ENCODE measurements around the gene SH3BP5L.
"Not testable (repeated sequence)": the region's sequence is repeated elsewhere in the genome, so short reads cannot be mapped to it uniquely, and the experiment has no call there.

SH3BP5L gene

DNA sequence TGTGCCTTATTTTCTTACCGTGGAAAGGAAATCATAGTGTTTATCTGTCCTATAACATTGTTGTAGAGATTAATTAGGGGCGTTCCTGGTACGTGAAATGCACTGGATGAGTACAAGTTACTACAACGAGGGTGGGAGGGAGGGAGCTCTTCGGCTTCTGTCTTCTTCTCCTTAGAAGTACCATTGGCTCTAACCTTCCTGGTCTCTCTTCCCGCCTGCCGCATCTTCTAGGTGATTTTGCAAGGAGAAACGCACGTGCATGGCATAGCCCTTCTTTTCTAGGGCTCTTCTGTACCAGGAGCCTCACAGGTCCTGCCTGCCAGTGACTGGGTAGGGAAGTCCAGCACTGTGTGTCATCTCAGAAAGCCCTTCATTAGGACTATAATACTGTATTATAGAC is 16.8 kb downstream of the SH3BP5L start:
- no peak for DNase-seq

DNA sequence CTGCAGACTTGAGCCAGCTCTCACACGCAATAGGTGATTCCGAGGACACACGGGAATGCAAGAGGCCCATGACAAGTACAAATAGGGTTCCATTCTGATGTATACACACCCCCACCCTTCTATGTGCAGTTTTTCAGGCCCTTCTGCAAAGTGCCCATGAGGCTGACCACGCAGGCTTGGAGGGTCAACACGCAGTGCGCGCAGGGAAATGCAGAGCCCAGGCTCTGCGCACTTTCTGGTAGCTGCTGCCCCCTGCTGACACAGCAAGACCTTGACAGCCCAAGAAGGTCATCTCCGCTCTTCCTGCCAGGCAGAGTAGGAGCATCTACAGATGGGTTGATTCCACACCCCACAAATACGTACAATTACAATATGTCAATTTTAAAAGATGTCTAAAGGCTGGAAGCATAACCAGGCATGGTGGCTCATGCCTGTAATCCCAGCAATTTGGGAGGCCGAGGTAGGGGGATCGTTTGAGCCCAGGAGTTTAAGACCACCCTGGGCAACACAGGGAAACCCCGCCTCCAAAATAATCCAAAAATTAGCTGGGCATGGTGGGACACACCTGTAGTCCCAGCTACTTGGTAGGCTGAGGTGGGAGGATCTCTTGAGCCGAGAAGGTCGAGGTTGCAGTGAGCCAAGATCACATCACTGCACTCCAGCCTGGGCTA is 18.5 kb downstream of the SH3BP5L start:
- DNase-seq, result peak; percentile 39

DNA sequence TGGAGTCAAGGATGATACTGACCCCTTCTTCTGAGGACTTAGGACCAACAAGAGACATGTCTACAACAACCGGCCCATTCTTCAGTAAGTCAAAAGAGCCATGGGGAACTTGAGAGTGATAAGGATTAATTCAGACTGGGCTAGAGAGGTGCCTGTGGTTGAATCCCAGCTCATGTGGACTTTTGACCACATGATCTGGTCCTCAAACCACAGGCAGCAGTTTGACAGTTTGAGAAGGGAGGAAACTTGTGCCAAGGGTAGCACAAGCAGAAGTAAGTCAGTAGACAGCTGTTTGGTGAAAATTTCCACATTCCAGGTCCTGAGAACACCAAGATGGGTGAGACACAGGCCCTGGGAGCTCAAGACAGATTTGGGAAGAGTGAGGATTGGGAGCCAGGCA is 19.8 kb downstream of the SH3BP5L start:
- no peak for DNase-seq

DNA sequence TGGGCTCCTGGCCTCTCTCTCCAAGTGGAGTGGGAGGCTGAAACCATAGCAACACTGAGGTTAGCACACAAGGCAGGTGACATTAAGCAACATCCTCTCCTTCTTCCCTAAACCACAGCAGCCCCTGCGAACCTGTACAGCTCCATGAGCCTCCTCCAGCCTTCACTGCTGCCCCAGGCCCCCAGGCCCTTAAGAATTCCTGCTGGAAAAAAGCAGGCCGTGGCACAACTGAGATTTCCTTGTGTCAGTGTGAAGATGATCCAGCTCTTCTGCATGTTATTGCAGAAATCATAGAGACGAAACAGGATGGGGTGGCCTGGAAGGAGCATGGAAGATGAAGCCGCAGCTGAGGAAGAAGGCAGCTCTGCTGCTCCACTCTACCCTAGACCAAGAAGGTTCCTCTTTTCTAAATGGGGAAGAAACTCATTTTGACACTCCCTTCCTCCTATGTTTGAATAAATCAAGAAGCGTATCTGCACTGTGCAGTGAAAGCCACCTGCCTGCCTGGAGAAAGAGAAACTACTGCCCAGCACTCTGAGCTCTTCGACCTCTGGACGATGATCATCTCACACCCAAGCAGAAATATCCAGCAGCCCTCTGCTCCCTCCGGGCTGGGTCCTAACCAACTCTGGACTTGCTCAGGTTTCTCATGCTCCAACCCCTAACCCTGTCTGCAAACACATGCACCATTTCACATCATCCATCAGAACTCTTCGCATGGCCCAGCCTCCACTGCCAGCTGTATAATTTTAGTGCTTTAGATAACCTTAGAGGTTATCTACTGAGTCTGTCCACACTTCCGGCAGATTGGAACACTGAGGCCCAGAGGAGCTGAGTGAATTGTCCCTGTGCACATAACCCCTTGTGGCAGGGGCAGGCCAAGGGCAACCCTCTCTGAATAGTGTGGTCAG is 20.7 kb downstream of the SH3BP5L start:
- no peak for DNase-seq

DNA sequence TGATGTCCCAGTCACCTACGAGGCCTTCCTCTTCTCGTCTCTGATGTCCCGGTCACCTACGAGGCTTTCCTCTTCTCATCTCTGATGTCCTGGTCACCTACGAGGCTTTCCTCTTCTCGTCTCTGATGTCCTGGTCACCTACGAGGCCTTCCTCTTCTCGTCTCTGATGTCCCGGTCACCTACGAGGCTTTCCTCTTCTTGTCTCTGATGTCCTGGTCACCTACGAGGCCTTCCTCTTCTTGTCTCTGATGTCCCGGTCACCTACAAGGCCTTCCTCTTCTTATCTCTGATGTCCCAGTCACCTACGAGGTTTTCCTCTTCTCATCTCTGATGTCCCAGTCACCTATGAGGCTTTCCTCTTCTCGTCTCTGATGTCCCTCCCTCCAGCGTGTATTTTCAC is 22.2 kb downstream of the SH3BP5L start:
- DNase-seq, result not testable (repeated sequence)

DNA sequence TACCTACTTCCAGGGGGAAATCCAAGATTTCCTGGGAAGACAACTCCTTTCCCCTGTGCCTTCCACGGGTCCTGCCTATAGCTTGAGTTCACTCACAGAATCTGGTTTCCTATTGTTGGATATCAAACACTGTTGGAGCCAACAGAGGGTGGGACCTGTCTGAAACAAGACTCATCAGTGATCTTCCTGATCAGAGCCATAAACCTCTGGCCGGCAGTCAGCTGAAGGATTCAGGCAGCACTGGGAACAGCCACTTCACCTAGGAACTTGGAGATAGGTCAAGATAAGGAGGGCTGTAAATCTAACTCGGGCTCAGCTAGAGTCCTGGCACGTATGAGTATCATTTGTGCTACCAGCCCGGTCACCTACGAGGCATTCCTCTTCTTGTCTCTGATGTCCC is 23.3 kb downstream of the SH3BP5L start:
- DNase-seq, result no peak

DNA sequence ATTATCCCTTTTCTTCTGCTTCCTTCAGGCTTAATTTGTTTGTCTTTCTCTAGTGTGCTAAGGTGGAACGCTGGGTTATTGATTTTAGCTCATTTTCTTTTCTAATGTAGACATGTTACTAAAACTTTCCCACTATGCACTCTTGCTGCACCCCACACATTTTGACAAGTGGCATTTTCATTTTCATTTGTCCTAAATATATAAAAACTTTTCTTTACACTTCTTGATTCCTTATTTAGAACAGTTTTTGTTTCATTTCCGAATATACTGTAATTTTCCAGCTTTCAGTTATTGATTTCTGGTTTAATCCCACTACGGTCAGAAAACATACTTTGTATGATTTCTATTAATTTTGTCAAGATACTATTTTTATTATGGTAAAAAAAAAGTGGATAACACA is 25.3 kb downstream of the SH3BP5L start:
- DNase-seq, result no peak

DNA sequence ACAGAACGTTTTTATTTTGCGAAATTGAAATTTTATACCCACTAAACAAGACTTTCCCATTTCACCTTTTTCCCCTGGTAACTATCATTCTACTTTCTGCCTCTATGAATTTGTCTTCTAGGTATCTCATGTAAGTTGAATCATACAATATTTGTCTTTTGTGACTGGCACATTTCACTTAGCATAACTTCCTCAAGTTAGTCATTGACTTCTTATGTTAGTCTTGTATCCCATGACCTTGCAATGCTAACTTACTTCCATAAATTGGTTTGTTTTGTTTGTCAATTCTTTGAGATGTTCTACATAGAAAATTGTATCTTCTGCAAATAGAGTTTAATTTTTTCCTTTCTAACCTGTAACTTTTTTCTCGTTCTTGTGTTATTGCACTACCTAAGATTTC is 26.9 kb downstream of the SH3BP5L start:
- no peak for DNase-seq

DNA sequence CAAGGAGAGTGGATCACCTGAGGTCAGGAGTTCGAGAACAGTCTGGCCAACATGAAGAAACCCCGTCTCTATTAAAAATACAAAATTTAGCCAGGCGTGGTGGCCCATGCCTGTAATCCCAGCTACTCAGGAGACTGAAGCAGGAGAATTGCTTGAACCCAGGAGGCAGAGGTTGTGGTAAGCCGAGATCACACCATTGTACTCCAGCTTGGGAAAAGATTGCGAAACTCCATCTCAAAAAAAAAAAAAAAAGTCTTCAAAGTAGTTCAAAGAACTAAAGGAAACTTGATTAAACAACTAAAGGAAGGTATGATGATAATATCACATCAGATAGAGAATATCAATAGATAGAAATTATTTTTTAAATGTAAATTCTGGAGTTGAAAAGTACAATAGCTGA is 31.1 kb downstream of the SH3BP5L start:
- DNase-seq, result not testable (repeated sequence)

DNA sequence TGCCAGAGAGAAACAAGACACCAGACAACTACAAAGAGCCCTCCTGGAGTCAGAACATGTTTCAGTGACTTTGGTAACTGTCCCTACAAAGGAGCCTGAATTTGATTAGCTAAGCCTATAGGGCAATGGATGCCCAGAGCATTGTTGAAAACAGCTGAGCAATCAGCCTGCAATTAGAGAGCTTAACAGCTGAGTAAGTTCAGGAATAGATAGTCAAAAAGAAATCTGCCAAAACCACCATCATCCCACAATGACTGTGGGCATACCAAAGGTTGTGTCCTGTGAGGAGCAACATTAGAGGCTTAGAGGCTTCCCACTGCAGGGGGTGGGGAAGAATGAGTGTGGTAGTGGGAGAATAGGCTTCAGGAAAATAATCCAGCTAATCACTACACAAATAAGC is 32.1 kb downstream of the SH3BP5L start:
- no peak for DNase-seq

DNA sequence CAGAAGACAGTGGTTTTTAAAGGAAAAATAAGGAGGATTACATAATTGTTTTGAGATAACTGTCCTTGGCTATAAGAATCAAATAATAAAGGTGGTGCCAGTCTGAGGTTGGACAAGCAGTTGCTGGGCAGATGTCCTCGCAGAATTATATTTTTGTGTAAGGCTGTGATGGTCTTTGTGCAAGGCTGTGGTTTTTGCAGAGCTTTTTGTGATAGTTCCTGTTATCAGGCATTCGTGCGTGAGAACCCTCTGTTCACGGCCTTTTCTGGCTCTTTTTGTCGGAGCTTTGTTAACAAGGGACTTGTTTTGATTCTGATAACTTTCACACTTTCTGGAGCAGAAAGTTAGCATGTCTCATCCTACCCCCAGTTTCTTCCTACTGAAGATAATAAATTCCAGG is 33.4 kb downstream of the SH3BP5L start:
- DNase-seq, result no peak

DNA sequence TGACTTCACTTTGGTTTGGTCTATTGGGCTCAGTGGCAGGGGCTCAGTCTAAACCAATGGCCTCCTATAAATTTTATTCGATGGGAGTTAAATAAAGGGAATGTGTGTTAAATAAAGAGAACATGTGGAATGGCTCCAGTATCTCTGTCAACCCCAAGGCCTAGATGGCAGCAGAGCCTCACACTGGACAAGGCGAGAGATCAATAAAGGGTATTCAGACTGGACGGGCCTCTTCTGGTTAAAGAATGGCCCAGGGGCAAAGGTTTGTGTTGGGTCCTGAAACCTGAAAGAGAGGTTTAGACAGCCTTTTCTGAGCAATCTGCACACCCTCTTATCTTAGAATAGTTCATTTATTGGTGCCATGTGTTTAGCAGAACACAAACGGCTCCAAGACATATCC is 34.7 kb downstream of the SH3BP5L start:
- no peak for DNase-seq

DNA sequence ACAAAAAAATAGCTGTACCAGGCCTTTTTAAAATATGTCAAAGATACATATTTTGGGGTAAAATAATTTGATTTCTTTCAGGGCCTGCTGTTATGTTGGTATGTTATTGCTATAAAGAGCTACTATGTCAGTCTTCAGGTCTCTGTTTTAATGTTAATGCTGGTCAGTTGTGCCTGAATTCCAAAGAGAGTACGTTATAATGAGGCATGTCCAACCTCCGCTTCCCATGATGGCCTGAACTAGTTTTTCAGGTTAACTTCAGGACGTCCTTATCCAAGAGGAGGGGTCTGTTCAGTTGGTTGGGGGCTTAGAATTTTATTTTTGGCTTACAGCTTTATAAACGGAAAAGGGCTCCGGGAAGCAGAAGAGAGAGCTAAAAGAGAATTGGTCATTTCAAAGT is 35.3 kb downstream of the SH3BP5L start:
- DNase-seq, result no peak

DNA sequence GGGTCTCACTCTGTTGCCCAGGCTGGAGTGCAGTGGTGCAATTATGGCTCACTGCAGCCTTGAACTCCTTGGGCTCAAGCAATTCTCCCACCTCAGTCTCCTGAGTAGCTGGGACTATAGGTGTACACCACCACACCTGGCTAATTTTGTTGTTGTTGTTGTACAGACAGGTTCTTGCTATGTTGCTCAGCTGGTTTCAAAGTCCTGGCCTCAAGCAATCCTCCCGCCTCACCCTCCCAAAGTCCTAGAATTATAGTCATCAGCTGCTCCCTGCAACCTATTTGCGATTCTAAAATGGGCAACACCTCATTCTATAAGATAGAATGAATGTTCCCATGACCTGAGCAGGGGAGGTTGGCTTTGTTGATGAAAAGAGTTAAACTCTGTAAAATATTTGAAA is 36.4 kb downstream of the SH3BP5L start:
- DNase-seq, result not testable (repeated sequence)

DNA sequence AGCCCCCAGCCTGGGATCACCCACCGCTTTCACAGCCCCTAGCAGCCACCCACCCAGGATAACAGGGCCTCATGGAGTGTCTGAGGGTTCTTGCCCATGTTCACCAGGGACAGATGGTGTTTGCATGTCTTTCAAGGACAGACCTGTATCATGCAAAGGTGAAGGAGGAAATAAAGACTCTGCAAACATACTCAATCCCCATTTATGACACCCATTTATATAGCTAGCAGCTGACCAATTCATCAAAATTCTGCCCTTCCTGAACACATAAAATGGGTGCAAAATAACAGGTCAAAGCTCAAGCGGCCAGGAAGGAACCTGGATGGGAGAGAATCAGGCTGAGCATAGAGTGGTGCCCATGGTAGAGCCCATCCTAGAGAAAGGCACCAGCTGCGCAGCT is 37.4 kb downstream of the SH3BP5L start:
- no peak for DNase-seq

DNA sequence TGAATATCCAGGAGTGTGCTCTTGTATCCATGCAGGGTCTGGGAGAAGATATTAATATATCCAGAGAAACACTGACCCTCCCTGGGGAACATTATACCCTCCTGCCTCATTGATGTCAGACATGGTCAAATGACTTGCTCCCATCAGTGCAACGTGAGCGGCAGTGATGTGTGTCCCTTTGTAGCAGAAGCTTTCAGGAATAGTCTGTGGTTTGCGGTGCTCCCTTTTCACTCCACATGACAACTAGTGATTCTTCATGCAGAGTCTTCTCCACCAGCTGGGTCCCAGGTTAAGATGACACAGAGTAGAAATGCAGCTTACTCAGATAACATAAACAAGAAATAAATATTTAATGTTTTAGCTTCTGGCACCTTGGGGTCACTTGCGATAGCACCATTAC is 38.3 kb downstream of the SH3BP5L start:
- DNase-seq, result no peak

DNA sequence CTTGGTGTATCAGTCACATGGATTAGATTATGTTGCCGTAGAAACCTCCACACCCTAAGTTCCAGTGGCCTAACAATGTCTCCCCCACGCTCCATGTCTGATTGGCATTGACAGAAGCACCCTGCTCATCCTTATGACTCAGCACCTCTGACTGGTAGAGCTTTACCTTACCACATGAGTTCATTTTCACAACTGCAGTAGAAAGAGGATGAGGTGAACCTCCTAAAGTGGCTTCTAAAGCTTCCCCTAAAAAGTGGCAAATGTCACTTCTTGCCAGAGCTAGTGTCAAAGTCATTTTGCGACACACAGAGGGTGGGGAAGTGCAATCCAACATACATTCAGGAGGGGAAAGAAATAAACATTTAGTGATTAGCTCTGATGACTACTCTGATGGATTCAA is 39.6 kb downstream of the SH3BP5L start:
- no peak for DNase-seq

DNA sequence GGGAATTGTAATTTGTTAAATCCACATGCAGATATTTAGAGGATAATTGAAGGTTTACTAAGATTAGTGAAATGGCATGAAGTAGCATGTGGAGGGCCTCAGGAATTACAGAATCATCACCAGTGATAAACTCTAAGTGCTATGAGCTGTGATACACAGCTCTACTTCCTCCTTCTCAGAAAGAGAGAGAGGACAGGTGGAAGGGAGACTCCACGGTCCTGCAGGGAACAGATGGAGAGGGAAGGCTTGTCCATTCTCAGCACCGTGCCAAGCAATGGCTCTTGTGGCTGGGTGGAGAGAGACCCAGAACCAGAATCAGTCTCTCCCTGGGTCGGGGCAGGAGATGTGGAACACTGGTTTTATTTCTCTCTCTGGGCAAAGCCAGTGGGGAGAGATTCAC is 42.3 kb downstream of the SH3BP5L start:
- DNase-seq, result no peak

DNA sequence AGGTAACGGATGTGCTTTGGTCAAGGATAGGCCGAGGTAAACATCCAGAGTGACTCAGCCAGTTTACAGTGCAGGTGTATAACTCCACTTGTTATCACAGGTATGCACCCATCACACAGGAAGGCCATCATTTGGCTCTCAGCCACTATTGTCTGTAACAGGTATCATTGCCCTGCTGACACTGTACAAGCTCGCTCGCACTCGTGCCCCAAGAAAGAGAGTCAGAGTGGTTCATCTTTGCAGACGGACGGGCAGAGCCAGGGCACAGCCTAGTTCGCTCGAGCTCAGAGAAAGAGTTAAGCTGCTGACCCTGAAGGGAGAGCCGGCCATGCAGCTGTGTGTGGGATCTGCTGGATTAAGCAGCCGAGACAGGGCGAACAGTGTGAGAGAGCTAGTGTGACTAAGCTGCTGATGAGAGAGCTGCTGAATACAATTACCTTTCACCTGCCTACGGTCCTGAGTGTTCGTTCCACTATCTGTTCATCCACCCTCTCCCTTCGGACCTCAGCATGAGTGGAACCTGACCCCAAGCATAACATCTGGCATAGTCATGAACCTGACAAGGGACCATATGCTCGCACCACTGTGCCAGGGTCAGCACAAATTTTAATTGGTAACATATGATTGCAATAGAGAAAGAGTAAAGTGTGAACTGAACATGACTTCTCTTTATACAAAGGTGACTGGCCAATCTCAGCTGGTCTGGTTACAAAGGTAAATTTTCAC is 43.1 kb downstream of the SH3BP5L start:
- DNase-seq, result no peak

DNA sequence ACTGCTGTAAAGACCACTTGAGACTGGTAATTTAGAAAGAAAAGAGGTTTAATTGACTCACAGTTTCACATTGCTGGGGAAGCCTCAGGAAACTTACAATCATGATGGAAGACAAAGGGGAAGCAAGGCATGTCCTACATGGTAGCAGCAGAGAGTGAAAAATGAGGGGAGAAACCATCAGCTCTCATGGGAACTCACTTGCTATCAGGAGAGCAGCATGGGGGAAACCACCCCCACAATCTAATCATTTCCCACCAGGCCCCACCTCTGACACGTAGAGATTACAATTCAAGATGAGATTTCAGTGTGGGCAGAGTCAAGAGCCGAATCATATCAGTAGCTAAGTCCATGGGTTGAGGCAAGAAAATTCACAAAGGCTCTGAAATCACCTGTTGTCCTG is 46.4 kb downstream of the SH3BP5L start:
- no peak for DNase-seq

DNA sequence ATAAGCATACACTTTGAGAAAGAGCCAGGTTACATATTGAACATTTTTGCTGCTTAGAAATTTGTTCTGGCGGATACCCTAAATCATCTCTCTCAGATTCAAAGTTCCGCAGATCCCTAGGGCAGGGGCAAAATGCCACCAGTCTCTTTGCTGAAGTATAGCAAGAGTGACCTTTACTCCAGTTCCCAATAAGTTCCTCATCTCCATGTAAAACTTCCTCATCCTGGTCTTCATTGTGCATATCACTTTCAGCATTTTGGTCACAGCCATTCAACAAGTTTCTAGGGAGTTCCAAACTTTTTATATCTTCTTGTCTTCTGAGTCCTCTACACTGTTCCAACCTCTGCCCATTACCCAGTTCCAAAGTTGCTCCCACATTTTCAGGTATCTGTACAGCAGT is 46.8 kb downstream of the SH3BP5L start:
- DNase-seq, result no peak

DNA sequence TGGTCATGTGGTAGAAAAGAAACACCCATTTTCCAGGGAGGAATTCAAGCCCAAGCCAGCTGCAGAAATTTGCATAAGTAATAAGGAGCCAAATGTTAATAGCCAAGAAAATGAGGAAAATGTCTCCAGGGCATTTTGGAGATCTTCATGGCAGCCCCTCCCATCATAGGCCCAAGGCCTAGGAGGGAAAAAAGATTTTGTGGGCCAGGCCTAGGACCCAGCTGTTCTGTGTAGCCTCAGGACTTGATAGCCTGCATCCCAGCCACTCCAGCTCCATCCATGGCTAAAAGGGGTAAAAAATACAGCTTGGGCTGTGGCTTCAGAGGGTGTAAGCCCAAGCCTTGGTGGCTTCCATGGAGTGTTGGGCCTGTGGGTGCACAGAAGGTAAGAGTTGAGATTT is 48.7 kb downstream of the SH3BP5L start:
- DNase-seq, result no peak

DNA sequence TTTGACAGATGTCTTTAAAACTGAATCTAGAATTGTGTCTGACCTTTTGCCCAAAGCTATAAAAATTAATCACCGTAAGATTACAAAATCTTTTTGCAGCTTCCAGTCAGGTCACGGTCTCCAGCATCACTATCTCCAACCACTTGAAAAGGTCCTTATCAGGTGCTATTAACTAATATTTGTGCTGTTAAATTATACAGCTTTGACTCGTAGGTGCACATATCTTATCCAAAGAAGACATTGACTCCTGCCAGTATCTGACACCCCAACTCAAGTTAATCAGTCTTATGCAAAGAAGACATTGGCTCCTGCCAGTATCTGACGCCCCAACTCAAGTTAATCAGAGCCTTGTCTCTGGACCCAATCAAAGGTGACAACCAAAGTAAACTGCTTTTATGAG is 50.3 kb downstream of the SH3BP5L start:
- DNase-seq, result no peak

All from effector CD4-positive, alpha-beta T cell (primary cell).